ENCODE results near the gene TOP3B.

GRCh38 chr22:21982338-21982965 is at the start of gene TOP3B:
- TF ChIP-seq, protein P1, sequence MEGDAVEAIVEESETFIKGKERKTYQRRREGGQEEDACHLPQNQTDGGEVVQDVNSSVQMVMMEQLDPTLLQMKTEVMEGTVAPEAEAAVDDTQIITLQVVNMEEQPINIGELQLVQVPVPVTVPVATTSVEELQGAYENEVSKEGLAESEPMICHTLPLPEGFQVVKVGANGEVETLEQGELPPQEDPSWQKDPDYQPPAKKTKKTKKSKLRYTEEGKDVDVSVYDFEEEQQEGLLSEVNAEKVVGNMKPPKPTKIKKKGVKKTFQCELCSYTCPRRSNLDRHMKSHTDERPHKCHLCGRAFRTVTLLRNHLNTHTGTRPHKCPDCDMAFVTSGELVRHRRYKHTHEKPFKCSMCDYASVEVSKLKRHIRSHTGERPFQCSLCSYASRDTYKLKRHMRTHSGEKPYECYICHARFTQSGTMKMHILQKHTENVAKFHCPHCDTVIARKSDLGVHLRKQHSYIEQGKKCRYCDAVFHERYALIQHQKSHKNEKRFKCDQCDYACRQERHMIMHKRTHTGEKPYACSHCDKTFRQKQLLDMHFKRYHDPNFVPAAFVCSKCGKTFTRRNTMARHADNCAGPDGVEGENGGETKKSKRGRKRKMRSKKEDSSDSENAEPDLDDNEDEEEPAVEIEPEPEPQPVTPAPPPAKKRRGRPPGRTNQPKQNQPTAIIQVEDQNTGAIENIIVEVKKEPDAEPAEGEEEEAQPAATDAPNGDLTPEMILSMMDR (IDR thresholded peaks at IDR 0.05; ENCODE audit: low read depth, low read length, missing input control) = no peak
- TF ChIP-seq RAD21 (IDR thresholded peaks at IDR 0.05) = no peak
- TF ChIP-seq TAF1 (conservative IDR thresholded peaks at IDR 0.05) = no peak
- TF ChIP-seq JUND (IDR thresholded peaks at IDR 0.05) = no peak
- peak; percentile 26 for TF ChIP-seq REST (IDR thresholded peaks at IDR 0.05)
- TF ChIP-seq, protein P2, sequence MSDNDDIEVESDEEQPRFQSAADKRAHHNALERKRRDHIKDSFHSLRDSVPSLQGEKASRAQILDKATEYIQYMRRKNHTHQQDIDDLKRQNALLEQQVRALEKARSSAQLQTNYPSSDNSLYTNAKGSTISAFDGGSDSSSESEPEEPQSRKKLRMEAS (IDR thresholded peaks at IDR 0.05) = no peak
- no peak for TF ChIP-seq ATF3 (IDR thresholded peaks at IDR 0.05)
- TF ChIP-seq YY1 (IDR thresholded peaks at IDR 0.05) = peak; percentile 51
- TF ChIP-seq RXRA (IDR thresholded peaks at IDR 0.05) = peak in 1 of 2 donors; percentile 20
- TF ChIP-seq SP1 (IDR thresholded peaks at IDR 0.05) = no peak
- TF ChIP-seq FOXA1 (IDR thresholded peaks at IDR 0.05) = no peak
- TF ChIP-seq ZBTB33 (IDR thresholded peaks at IDR 0.05) = no peak
- TF ChIP-seq HNF4A (conservative IDR thresholded peaks at IDR 0.05) = no peak

All from liver (tissue), 3 donors.